Measurements from ENCODE around the gene PAFAH2. TPM values are rescaled to one million over a fixed set of nuclear protein-coding genes. Genes with fewer than 3 reads are reported as not detected.

PAFAH2 gene
- total RNA-seq, 1 experiment from 2014 or later, result 12.4 TPM

DNA sequence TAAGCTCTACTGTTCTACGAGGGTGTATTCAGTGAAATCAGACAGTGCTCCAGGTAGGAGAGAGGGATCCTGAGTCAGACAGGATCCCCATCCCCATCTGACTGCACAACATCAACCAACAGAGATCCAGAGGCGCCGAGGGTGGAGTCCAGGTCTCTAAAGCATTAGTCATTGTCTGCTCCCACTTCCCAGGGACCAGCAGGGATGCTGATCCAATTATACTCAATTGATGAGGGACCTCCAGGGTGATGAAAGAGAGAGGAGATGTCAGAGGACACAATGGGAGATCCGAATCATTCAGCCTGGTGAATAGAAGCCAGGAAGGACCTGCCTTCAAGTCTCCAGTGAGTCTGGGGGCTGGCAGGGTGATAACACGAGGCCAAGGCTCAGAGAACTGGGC, 52.1 kb downstream of the PAFAH2 start:
- Histone ChIP-seq H3K4me1 (ENCODE audit: insufficient read depth, low read length) (no peaks in the 10 kb centered on the region), H2BK12ac (ENCODE audit: insufficient read length, low read depth, low read length) (no peak overlapping the region), H3K56ac (ENCODE audit: insufficient read length, low read depth, low read length) (no peak overlapping the region), H3K4me2 (ENCODE audit: insufficient read depth, insufficient read length, low read length) (no peak overlapping the region), H3K23ac (ENCODE audit: insufficient read length, low read depth, low read length) (no peak overlapping the region), H2BK15ac (ENCODE audit: low read depth, low read length) (no peak overlapping the region), H2AK5ac (ENCODE audit: insufficient read length, low read length) (no peak overlapping the region), H3K9me3 (ENCODE audit: control insufficient read depth, low read depth, low read length) (no peaks in the 10 kb centered on the region), H3T11ph (ENCODE audit: low read length) (no peak overlapping the region), H2AFZ (ENCODE audit: low read length) (no peak overlapping the region), H3K14ac (ENCODE audit: insufficient read depth, low read length) (no peak overlapping the region), H2BK20ac (ENCODE audit: low read depth, low read length, poor library complexity, severe bottlenecking) (no peak overlapping the region), H3K9ac (ENCODE audit: extremely low read depth, insufficient read length, low read length) (no peak overlapping the region), H3K4ac (ENCODE audit: low read depth, low read length) (no peak overlapping the region), H4K8ac (replicated peaks; ENCODE audit: insufficient read length, low read depth, low read length) (no peak overlapping the region), H4K5ac (ENCODE audit: insufficient read length, low read depth, low read length) (no peak overlapping the region), H3K27me3 (ENCODE audit: insufficient read depth, low read length) (no peaks in the 10 kb centered on the region), H3K79me1 (ENCODE audit: insufficient read depth, low read depth, low read length, poor library complexity, severe bottlenecking) (no peaks in the 10 kb centered on the region), H4K20me1 (ENCODE audit: control insufficient read depth, insufficient read depth, insufficient read length) (no peaks in the 10 kb centered on the region), H2BK5ac (ENCODE audit: insufficient read length, low read length) (no peak overlapping the region), H4K91ac (ENCODE audit: insufficient read length, low read depth, low read length) (no peak overlapping the region), H3K27ac (ENCODE audit: insufficient read length, low read depth, low read length) (no peak overlapping the region), H2BK120ac (ENCODE audit: low read depth, low read length, poor library complexity, severe bottlenecking) (no peak overlapping the region), H3K18ac (ENCODE audit: insufficient read length, low read depth, low read length) (no peak overlapping the region), H3K79me2 (ENCODE audit: insufficient read depth, low read length) (no peaks in the 10 kb centered on the region), H3K23me2 (ENCODE audit: insufficient read length, low read depth, low read length, poor library complexity, severe bottlenecking) (no peaks in the 10 kb centered on the region)
- Mint-ChIP-seq H3K27me3 (ENCODE audit: low read depth) (peaks cover 25% of the 10 kb centered on the region), H3K9me3 (peaks cover 4 to 13% of the 10 kb centered on the region in 2 experiments), H3K4me3 (no peak overlapping the region), H3K27ac (no peak overlapping the region), H3K36me3 (ENCODE audit: insufficient read depth in 1 of 3, low read depth in 3 of 3) (peaks cover 0 to 2% (median 1%) of the 10 kb centered on the region in 3 experiments; a peak in 2 of 7 replicates), H3K4me1 (peaks cover 3 to 5% of the 10 kb centered on the region in 2 experiments; a peak in 1 of 4 replicates)
- TF ChIP-seq, protein P1, sequence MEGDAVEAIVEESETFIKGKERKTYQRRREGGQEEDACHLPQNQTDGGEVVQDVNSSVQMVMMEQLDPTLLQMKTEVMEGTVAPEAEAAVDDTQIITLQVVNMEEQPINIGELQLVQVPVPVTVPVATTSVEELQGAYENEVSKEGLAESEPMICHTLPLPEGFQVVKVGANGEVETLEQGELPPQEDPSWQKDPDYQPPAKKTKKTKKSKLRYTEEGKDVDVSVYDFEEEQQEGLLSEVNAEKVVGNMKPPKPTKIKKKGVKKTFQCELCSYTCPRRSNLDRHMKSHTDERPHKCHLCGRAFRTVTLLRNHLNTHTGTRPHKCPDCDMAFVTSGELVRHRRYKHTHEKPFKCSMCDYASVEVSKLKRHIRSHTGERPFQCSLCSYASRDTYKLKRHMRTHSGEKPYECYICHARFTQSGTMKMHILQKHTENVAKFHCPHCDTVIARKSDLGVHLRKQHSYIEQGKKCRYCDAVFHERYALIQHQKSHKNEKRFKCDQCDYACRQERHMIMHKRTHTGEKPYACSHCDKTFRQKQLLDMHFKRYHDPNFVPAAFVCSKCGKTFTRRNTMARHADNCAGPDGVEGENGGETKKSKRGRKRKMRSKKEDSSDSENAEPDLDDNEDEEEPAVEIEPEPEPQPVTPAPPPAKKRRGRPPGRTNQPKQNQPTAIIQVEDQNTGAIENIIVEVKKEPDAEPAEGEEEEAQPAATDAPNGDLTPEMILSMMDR (conservative IDR thresholded peaks at IDR 0.05), result no peak
- no CpG with 5 or more reads among the region's 5 CpGs for WGBS (ENCODE audit: extremely low coverage, insufficient read length, low lambda C conversion rate)
- no peak for DNase-seq

All from H9 (cell line).